Measurements from ENCODE around the gene SYK. TPM values are rescaled to one million over a fixed set of nuclear protein-coding genes. Genes with fewer than 3 reads are reported as not detected.
"Not testable (repeated sequence)": the region's sequence is repeated elsewhere in the genome, so short reads cannot be mapped to it uniquely, and the experiment has no call there.

SYK gene
- not detected in 2 replicates for total RNA-seq (ENCODE audit: low replicate concordance)

GRCh38 chr9:90801241-90801972 lies at the start of gene SYK:
Gene SYK (plus strand): TSS chr9:90801819. CDS start chr9:90843899, 42,080 bp downstream.
- H3K4me3 ChIP-seq (ENCODE audit: low read depth, low read length): no peak within 1 kb of the TSS
- TF ChIP-seq, protein P1, sequence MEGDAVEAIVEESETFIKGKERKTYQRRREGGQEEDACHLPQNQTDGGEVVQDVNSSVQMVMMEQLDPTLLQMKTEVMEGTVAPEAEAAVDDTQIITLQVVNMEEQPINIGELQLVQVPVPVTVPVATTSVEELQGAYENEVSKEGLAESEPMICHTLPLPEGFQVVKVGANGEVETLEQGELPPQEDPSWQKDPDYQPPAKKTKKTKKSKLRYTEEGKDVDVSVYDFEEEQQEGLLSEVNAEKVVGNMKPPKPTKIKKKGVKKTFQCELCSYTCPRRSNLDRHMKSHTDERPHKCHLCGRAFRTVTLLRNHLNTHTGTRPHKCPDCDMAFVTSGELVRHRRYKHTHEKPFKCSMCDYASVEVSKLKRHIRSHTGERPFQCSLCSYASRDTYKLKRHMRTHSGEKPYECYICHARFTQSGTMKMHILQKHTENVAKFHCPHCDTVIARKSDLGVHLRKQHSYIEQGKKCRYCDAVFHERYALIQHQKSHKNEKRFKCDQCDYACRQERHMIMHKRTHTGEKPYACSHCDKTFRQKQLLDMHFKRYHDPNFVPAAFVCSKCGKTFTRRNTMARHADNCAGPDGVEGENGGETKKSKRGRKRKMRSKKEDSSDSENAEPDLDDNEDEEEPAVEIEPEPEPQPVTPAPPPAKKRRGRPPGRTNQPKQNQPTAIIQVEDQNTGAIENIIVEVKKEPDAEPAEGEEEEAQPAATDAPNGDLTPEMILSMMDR (IDR thresholded peaks at IDR 0.05; ENCODE audit: insufficient read depth, low read length): no peak
- no peak for DNase-seq (ENCODE audit: low read depth)

GRCh38 chr9:90755514-90756371 lies 45.9 kb upstream of the SYK start:
- TF ChIP-seq, protein P1 (IDR thresholded peaks at IDR 0.05; ENCODE audit: insufficient read depth, low read length): peak; percentile 18
- DNase-seq (ENCODE audit: low read depth): peak; percentile 17
- not testable (repeated sequence) for H3K4me3 ChIP-seq (ENCODE audit: low read depth, low read length)

GRCh38 chr9:90760577-90760976 lies 41.0 kb upstream of the SYK start:
- not testable (repeated sequence) for DNase-seq (ENCODE audit: low read depth); H3K4me3 ChIP-seq (ENCODE audit: low read depth, low read length)

GRCh38 chr9:90766731-90767130 lies 34.9 kb upstream of the SYK start:
- H3K4me3 ChIP-seq (ENCODE audit: low read depth, low read length): no peak overlapping the region
- no peak for DNase-seq (ENCODE audit: low read depth)
- TF ChIP-seq, protein P1 (IDR thresholded peaks at IDR 0.05; ENCODE audit: insufficient read depth, low read length): no peak

GRCh38 chr9:90767523-90768100 lies 34.0 kb upstream of the SYK start:
- TF ChIP-seq, protein P1 (IDR thresholded peaks at IDR 0.05; ENCODE audit: insufficient read depth, low read length): no peak
- no peak overlapping the region for H3K4me3 ChIP-seq (ENCODE audit: low read depth, low read length)
- DNase-seq (ENCODE audit: low read depth): no peak

- TF ChIP-seq, protein P1 (IDR thresholded peaks at IDR 0.05; ENCODE audit: insufficient read depth, low read length): no peak
- H3K4me3 ChIP-seq (ENCODE audit: low read depth, low read length): no peak overlapping the region
- no peak for DNase-seq (ENCODE audit: low read depth)
Measured at GRCh38 chr9:90770182-90770738, 31.4 kb upstream of the SYK start.

All from fibroblast of the aortic adventitia (primary cell).